KBM-7 (cell line): ENCODE results near the gene SLC2A4.

ENCODE experiments used
- DNase-seq: peaks from one replicate; pipeline ENCODE4 v3.0.0-alpha.2; 2015
- in situ Hi-C: fragments of 300-500 bp; cut with MboI; formaldehyde crosslinking; loops from 2 replicates; pipeline ENCODE4 v1.14.3; 2020; ENCODE audit warnings: low sequenced_read_pairs, low pct_unique_long_range_greater_than_20kb, mixed read lengths

Gene SLC2A4

GRCh38 chr17:7314719-7315569 is 33.4 kb downstream of the SLC2A4 start, which contains the start of gene GPS2:
Gene GPS2 (minus strand): TSS chr17:7315360. CDS start chr17:7315052, 308 bp downstream.
- in situ Hi-C loops, result no loop called here
- peak; percentile 91 for DNase-seq

- in situ Hi-C loops, result no loop called here
Measured at GRCh38 chr17:7315570-7316235, 34.2 kb downstream of the SLC2A4 start.

DNA sequence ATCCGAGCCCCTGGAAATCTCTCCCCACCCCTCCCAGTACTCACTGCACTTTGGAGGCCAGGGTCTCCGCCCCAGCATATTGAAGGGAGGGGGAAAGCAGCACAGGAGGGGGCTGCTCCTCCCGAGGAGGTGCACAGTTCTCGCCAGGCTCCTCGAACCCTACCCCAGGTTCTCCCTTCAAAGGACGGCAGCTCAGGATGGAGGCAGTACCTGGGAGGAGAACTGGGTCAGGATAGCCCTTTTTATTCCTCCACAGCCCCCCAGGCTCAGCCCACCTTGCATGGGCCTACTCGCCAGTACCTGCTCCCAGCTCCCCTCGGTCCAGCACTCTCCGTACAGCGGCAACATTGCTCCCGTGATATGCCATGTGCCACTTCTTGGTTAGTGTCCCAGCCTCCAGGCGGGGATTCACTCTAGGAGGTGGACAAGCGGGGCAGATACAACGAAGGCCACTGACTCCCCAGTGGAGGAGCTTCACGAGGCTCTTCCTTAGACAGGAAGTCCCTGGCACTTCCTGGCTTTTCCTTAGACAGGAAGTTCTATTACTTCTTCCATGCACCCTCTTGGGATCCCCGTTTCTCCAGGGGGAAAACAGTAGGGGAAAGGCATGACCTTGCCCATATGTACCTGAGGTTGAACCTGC is 35.8 kb downstream of the SLC2A4 start:
- in situ Hi-C loops, result no loop called here
- no peak for DNase-seq

More at GRCh38 chr17:7315570-7316235, 34.2 kb downstream of the SLC2A4 start:
- no peak for DNase-seq

DNA sequence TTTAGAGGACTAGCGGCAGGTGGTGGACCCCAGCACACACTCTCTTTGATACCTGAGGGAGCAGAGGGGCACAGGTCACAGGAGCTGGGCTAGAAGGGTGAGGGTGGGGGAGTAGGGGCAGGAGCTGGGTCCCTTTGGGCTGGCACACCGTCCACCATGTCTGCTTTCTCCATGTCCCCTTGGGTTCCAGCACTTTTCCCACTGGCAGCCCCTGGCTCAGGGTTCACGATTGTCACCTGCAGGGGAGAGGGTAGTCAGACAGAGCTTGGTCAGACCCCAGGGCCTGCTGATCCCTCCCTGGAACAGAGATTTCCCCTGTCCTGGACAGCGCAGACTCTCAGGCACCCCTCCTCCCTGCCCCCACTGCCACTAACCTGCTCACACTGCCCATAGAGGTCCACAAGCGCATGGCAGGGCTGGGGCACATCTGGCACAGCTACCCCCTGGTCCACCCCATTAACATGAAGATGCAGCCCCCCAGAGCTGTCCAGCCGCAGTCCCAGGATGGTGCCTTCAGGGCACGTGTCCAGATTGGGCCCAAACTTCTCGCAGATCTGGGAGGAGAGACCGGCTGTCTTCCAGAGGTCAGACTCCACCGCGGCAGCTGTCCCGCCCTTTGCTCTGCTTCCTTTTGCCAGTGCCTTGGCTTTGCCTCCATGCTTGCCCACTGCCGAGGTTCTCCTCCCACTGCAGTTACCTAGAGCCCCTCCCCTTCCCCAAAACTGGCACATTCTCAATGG is 36.8 kb downstream of the SLC2A4 start:
- no peak for DNase-seq
- in situ Hi-C loops, result no loop called here

- in situ Hi-C loops, result no loop called here
Measured at GRCh38 chr17:7321466-7321865, 39.9 kb downstream of the SLC2A4 start.

GRCh38 chr17:7322520-7323194 is 41.1 kb downstream of the SLC2A4 start:
- in situ Hi-C loops, result no loop called here
- DNase-seq, result no peak

More at GRCh38 chr17:7321466-7321865, 39.9 kb downstream of the SLC2A4 start:
- DNase-seq, result no peak

GRCh38 chr17:7323731-7324437 is 42.4 kb downstream of the SLC2A4 start:
- peak; percentile 58 for DNase-seq
- in situ Hi-C loops, result no loop called here

GRCh38 chr17:7324438-7324779 is 42.9 kb downstream of the SLC2A4 start:
- no peak for DNase-seq
- in situ Hi-C loops, result no loop called here

GRCh38 chr17:7325031-7325528 is 43.6 kb downstream of the SLC2A4 start:
- in situ Hi-C loops, result loop anchor here (25.0 kb wide), 1 partner anchor 288 kb away; the partner anchor contains the start of genes SLC16A11 and SLC16A13
- no peak for DNase-seq

GRCh38 chr17:7326186-7326585 is 44.7 kb downstream of the SLC2A4 start:
- no peak for DNase-seq
- in situ Hi-C loops, result loop anchor here (25.0 kb wide), 1 partner anchor 289 kb away; the partner anchor contains the start of genes SLC16A11 and SLC16A13

- in situ Hi-C loops, result loop anchor here (25.0 kb wide), 1 partner anchor 290 kb away; the partner anchor contains the start of genes SLC16A11 and SLC16A13
- no peak for DNase-seq
Measured at GRCh38 chr17:7327056-7327455, 45.5 kb downstream of the SLC2A4 start.

DNA sequence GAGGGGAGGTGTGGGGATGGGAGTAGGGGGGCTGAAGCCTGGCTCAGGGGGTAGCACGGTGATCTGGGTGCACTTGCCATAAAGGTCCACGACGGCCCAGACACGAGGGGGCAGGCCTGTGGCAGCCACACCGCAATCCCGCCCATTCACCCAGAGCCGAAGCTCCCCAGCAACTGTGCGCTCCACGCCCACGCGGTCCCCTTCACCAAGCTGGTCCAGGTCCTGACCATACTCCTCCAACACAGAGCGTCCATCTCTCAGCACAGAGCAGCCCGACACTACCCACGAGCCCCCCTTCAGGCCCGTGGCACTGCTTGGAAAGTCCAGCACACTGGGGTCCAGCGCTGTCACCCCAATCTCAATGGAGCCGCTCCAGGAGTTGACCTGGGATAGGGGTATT is 46.0 kb downstream of the SLC2A4 start:
- in situ Hi-C loops, result loop anchor here (25.0 kb wide), 1 partner anchor 290 kb away; the partner anchor contains the start of genes SLC16A11 and SLC16A13
- no peak for DNase-seq

DNA sequence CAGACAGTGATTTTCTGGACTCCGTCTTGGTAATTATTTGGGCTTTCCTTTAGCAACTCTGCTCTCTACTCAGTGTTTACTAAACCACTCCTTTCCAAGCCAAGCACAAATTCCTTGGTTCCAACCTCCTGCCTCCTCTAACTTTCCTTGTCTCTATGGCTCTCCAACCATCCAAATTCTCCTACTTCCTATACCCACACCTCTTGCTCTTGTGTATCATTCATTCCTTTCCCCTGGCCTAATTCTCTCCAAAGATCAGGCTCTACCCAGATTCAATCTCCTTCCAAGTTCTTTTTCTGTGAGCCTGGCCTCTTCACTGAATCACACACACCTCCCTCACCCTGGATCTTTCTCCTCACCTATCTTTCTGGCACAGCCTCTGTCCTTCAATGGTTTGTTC is 46.5 kb downstream of the SLC2A4 start:
- no peak for DNase-seq
- in situ Hi-C loops, result loop anchor here (25.0 kb wide), 1 partner anchor 291 kb away; the partner anchor contains the start of genes SLC16A11 and SLC16A13

DNA sequence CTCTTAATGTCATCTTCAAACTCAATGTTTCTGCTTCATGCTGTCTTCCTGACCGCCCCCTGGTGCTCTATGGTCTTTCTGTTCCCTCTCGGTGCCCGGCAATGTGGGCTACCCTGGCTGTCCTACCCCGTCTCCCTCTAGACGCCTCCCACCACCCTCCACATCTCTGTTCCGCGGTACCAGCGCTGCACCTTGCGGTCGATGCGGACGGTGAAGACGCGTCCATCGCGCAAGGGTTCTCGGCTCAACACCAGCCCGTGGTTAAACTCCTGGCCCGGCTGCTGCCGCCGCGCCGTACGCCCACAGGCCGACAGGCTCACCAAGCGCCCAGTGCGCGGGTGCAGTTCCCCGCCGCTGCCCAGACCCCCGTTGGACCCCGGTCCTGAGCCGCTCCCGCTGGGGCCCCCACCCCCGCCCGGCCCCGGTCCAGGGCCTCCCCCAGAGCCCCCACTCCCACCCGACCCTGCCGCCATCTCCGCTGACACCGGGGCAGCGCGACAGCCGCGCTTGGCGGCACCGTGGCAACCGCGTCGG is 47.4 kb downstream of the SLC2A4 start, which contains the start of gene NEURL4:
NEURL4 (minus strand) TSS at position 496 of the 534 bp plus-strand sequence; CDS start at position 473, 23 bp downstream.
- DNase-seq, result peak; percentile 27
- in situ Hi-C loops, result loop anchor here (25.0 kb wide), 1 partner anchor 292 kb away; the partner anchor contains the start of genes SLC16A11 and SLC16A13

- peak; percentile 99 for DNase-seq
- in situ Hi-C loops, result loop anchor here (25.0 kb wide), 1 partner anchor 292 kb away; the partner anchor contains the start of genes SLC16A11 and SLC16A13
Measured at GRCh38 chr17:7329374-7329996, 48.0 kb downstream of the SLC2A4 start.

DNA sequence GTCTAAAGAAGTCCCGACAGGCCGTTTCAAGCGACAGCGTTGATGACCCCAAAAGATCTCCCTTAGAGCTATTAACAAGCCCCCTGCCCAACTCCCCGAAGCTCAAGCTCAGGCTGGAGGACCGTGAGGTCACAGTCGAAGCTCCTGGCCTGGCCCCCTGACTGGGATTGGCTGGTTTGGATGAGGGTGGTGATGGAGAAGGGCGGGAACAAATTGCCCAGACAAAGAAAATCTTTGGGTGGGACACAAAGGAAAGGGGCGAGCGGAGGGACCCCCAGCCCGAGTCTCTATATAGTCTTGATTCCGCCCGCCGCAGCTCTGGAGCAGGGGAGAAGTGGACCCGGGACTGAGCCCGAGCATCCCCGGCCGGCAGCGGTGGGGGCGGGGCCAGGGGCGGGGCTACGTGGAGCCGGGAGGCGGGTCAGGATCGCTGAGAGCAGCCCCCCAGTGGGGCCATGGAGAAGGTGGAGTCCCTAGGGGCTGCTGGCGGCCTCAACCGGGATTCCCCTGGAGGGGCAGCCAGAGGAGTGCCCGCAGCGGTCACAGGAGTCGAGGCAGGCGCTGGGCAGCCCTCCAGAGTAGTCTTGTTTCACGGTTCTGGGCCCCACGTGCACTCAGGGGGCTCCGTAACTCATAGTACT is 48.6 kb downstream of the SLC2A4 start:
- in situ Hi-C loops, result loop anchor here (25.0 kb wide), 1 partner anchor 293 kb away; the partner anchor contains the start of genes SLC16A11 and SLC16A13
- DNase-seq, result no peak
